SK-N-SH treated with all-trans-retinoic acid at 6 μM for 48 hours (cell line): ENCODE results near the gene ATXN10.

Experiments used
- ARNTL ChIP-seq: fragments of 450-650 bp; formaldehyde crosslinking; IDR thresholded peaks from 2 replicates; pipeline ENCODE4 v1.5.0; 2020; ENCODE audit warnings: low read depth, mild to moderate bottlenecking, moderate library complexity, borderline replicate concordance
- BACH2 ChIP-seq: fragments of 250-450 bp; sonication (Bioruptor Pico); IDR thresholded peaks from 2 replicates; pipeline ENCODE4 v1.9.0; 2021; ENCODE audit warnings: mild to moderate bottlenecking, borderline replicate concordance
- ESRRG ChIP-seq: fragments of 250-450 bp; sonication (Bioruptor Pico); IDR thresholded peaks from 2 replicates; pipeline ENCODE4 v1.6.1; 2021; ENCODE audit warnings: mild to moderate bottlenecking
- OSR1 ChIP-seq: fragments of 250-450 bp; sonication (Bioruptor Pico); IDR thresholded peaks from 2 replicates; pipeline ENCODE4 v1.8.0; 2022; ENCODE audit warnings: moderate library complexity, mild to moderate bottlenecking, inconsistent platforms
- PPARA ChIP-seq: fragments of 250-450 bp; sonication (Bioruptor Pico); IDR thresholded peaks from 2 replicates; pipeline ENCODE4 v1.5.0; 2020; ENCODE audit warnings: mild to moderate bottlenecking, borderline replicate concordance
- RARB ChIP-seq: fragments of 250-450 bp; sonication (Bioruptor Pico); IDR thresholded peaks from 2 replicates; pipeline ENCODE4 v1.8.0; 2021; ENCODE audit warnings: mild to moderate bottlenecking, moderate library complexity
- ZC3H10 ChIP-seq: fragments of 250-450 bp; sonication (Bioruptor Pico); IDR thresholded peaks from 2 replicates; pipeline ENCODE4 v1.5.1; 2021; ENCODE audit warnings: mild to moderate bottlenecking, moderate library complexity
- ZFP3 ChIP-seq: fragments of 250-450 bp; sonication (Bioruptor Pico); IDR thresholded peaks from 2 replicates; pipeline ENCODE4 v1.5.0; 2020; ENCODE audit warnings: mild to moderate bottlenecking, moderate library complexity
- ZFP30 ChIP-seq: fragments of 450-650 bp; formaldehyde crosslinking; IDR thresholded peaks from 2 replicates; pipeline ENCODE4 v1.5.0; 2022; ENCODE audit warnings: mild to moderate bottlenecking, moderate library complexity
- TF ChIP-seq, protein P1 (sequence below): fragments of 250-450 bp; sonication (Bioruptor Pico); IDR thresholded peaks from 2 replicates; pipeline ENCODE4 v1.5.1; 2021; ENCODE audit warnings: mild to moderate bottlenecking, moderate library complexity
- TF ChIP-seq, protein P2 (sequence below): fragments of 250-450 bp; sonication (Bioruptor Pico); IDR thresholded peaks from 2 replicates; pipeline ENCODE4 v1.8.0; 2020; ENCODE audit warnings: mild to moderate bottlenecking, moderate library complexity, borderline replicate concordance
- TF ChIP-seq, protein P3 (sequence below): fragments of 250-450 bp; sonication (Bioruptor Pico); IDR thresholded peaks from 2 replicates; pipeline ENCODE4 v1.5.1; 2020; ENCODE audit warnings: low read depth, mild to moderate bottlenecking, moderate library complexity
- TF ChIP-seq, protein P4 (sequence below): fragments of 250-450 bp; sonication (Bioruptor Pico); IDR thresholded peaks from 2 replicates; pipeline ENCODE4 v1.8.0; 2021; ENCODE audit warnings: low read depth, mild to moderate bottlenecking, moderate library complexity, borderline replicate concordance

DNA sequence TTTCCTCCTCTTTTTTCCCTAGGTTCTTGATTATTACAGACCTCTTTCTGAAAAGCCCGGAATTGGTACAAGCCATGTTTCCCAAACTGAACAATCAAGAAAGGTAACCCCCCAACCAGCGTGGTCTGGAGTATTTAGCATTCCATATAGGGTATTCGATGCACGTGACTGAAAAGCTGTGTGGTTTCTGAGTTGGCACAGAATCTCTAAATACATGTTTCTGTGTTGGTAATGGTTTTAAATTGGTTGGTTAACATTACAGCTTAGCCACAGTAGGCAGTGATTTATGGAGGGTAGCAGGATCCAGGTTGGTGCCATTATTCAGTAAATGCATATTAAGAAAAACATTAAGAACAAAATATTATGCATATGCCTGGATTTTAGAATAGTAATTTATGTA lies 46.8 kb downstream of the ATXN10 start:
- TF ChIP-seq, protein P1, sequence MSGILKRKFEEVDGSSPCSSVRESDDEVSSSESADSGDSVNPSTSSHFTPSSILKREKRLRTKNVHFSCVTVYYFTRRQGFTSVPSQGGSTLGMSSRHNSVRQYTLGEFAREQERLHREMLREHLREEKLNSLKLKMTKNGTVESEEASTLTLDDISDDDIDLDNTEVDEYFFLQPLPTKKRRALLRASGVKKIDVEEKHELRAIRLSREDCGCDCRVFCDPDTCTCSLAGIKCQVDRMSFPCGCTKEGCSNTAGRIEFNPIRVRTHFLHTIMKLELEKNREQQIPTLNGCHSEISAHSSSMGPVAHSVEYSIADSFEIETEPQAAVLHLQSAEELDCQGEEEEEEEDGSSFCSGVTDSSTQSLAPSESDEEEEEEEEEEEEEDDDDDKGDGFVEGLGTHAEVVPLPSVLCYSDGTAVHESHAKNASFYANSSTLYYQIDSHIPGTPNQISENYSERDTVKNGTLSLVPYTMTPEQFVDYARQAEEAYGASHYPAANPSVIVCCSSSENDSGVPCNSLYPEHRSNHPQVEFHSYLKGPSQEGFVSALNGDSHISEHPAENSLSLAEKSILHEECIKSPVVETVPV (CRISPR knock-in tag) = no peak
- TF ChIP-seq ESRRG = no peak
- TF ChIP-seq ZFP3 (CRISPR knock-in tag) = no peak
- TF ChIP-seq ARNTL (CRISPR knock-in tag) = no peak
- no peak for TF ChIP-seq ZC3H10 (CRISPR knock-in tag)
- no peak for TF ChIP-seq BACH2
- TF ChIP-seq, protein P2, sequence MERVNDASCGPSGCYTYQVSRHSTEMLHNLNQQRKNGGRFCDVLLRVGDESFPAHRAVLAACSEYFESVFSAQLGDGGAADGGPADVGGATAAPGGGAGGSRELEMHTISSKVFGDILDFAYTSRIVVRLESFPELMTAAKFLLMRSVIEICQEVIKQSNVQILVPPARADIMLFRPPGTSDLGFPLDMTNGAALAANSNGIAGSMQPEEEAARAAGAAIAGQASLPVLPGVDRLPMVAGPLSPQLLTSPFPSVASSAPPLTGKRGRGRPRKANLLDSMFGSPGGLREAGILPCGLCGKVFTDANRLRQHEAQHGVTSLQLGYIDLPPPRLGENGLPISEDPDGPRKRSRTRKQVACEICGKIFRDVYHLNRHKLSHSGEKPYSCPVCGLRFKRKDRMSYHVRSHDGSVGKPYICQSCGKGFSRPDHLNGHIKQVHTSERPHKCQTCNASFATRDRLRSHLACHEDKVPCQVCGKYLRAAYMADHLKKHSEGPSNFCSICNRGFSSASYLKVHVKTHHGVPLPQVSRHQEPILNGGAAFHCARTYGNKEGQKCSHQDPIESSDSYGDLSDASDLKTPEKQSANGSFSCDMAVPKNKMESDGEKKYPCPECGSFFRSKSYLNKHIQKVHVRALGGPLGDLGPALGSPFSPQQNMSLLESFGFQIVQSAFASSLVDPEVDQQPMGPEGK = no peak
- TF ChIP-seq RARB = no peak
- TF ChIP-seq PPARA = no peak
- TF ChIP-seq, protein P3, sequence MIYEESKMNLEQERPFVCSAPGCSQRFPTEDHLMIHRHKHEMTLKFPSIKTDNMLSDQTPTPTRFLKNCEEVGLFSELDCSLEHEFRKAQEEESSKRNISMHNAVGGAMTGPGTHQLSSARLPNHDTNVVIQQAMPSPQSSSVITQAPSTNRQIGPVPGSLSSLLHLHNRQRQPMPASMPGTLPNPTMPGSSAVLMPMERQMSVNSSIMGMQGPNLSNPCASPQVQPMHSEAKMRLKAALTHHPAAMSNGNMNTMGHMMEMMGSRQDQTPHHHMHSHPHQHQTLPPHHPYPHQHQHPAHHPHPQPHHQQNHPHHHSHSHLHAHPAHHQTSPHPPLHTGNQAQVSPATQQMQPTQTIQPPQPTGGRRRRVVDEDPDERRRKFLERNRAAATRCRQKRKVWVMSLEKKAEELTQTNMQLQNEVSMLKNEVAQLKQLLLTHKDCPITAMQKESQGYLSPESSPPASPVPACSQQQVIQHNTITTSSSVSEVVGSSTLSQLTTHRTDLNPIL (CRISPR knock-in tag) = no peak
- no peak for TF ChIP-seq OSR1 (CRISPR knock-in tag)
- TF ChIP-seq, protein P4, sequence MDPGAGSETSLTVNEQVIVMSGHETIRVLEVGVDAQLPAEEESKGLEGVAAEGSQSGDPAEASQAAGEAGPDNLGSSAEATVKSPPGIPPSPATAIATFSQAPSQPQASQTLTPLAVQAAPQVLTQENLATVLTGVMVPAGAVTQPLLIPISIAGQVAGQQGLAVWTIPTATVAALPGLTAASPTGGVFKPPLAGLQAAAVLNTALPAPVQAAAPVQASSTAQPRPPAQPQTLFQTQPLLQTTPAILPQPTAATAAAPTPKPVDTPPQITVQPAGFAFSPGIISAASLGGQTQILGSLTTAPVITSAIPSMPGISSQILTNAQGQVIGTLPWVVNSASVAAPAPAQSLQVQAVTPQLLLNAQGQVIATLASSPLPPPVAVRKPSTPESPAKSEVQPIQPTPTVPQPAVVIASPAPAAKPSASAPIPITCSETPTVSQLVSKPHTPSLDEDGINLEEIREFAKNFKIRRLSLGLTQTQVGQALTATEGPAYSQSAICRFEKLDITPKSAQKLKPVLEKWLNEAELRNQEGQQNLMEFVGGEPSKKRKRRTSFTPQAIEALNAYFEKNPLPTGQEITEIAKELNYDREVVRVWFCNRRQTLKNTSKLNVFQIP (CRISPR knock-in tag) = no peak
- TF ChIP-seq ZFP30 (CRISPR knock-in tag) = no peak
